ENCODE measurements around the gene LRRC34. TPM values are rescaled to one million over a fixed set of nuclear protein-coding genes. Genes with fewer than 3 reads are reported as not detected.

The LRRC34 gene
- total RNA-seq, 1 donor from 2014 or later = 5.1 TPM

GRCh38 chr3:169825316-169825715 lies 12.6 kb upstream of the LRRC34 start:
- Mint-ChIP-seq H3K36me3 (no peaks in the 10 kb centered on the region), H3K27me3 (ENCODE audit: low read depth) (no peaks in the 10 kb centered on the region), H3K9me3 (no peaks in the 10 kb centered on the region), H3K27ac (no peak overlapping the region), H3K4me1 (peaks cover 9% of the 10 kb centered on the region), H3K4me3 (no peak overlapping the region)
- TF ChIP-seq, protein P1, sequence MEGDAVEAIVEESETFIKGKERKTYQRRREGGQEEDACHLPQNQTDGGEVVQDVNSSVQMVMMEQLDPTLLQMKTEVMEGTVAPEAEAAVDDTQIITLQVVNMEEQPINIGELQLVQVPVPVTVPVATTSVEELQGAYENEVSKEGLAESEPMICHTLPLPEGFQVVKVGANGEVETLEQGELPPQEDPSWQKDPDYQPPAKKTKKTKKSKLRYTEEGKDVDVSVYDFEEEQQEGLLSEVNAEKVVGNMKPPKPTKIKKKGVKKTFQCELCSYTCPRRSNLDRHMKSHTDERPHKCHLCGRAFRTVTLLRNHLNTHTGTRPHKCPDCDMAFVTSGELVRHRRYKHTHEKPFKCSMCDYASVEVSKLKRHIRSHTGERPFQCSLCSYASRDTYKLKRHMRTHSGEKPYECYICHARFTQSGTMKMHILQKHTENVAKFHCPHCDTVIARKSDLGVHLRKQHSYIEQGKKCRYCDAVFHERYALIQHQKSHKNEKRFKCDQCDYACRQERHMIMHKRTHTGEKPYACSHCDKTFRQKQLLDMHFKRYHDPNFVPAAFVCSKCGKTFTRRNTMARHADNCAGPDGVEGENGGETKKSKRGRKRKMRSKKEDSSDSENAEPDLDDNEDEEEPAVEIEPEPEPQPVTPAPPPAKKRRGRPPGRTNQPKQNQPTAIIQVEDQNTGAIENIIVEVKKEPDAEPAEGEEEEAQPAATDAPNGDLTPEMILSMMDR (IDR thresholded peaks at IDR 0.05; ENCODE audit: unreplicated experiment) = no peak
- DNase-seq (ENCODE audit: low spot score in 2 of 2, unreplicated experiment in 2 of 2) = no peak

DNA sequence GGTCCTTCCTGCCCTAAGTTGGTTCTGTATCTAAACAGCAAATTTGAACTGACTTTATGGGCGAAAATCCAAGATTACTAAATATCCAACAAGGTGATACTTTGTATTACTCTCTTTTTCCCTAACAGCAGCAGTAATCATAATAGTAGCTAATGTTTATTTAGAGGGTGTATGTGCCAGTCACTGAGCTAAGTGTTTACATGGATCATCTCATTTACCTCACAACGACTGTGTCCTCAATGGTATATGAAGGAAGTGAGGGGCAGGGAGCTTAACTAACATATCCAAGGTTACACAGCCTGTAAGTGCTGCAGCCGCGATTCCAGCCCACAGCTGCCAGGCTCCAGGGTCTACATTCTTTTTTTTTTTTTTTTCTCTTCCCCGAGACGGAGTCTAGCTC lies 10.3 kb upstream of the LRRC34 start:
- H3K27me3 Mint-ChIP-seq (ENCODE audit: low read depth) = no peaks in the 10 kb centered on the region
- H3K4me1 Mint-ChIP-seq = peaks cover 30% of the 10 kb centered on the region
- H3K36me3 Mint-ChIP-seq = no peaks in the 10 kb centered on the region
- no peaks in the 10 kb centered on the region for H3K9me3 Mint-ChIP-seq
- no peak overlapping the region for H3K27ac Mint-ChIP-seq
- TF ChIP-seq, protein P1 (IDR thresholded peaks at IDR 0.05; ENCODE audit: unreplicated experiment) = no peak
- H3K4me3 Mint-ChIP-seq = no peak overlapping the region
- DNase-seq (ENCODE audit: low spot score in 2 of 2, unreplicated experiment in 2 of 2) = no peak

GRCh38 chr3:169822540-169822939 lies 9.8 kb upstream of the LRRC34 start:
- Mint-ChIP-seq H3K36me3 (no peaks in the 10 kb centered on the region), H3K4me1 (peaks cover 30% of the 10 kb centered on the region), H3K4me3 (no peak overlapping the region), H3K9me3 (no peaks in the 10 kb centered on the region), H3K27me3 (ENCODE audit: low read depth) (no peaks in the 10 kb centered on the region), H3K27ac (no peak overlapping the region)
- no peak for DNase-seq (ENCODE audit: low spot score in 2 of 2, unreplicated experiment in 2 of 2)
- TF ChIP-seq, protein P1 (IDR thresholded peaks at IDR 0.05; ENCODE audit: unreplicated experiment) = no peak

GRCh38 chr3:169822091-169822490 lies 9.4 kb upstream of the LRRC34 start:
- Mint-ChIP-seq H3K27me3 (ENCODE audit: low read depth) (no peaks in the 10 kb centered on the region), H3K9me3 (no peaks in the 10 kb centered on the region)
- no peak for DNase-seq (ENCODE audit: low spot score in 2 of 2, unreplicated experiment in 2 of 2)

GRCh38 chr3:169818316-169818715 lies 5.6 kb upstream of the LRRC34 start:
- peaks cover 18% of the 10 kb centered on the region for H3K9me3 Mint-ChIP-seq
- H3K27ac Mint-ChIP-seq = no peak overlapping the region
- peaks cover 10% of the 10 kb centered on the region for H3K36me3 Mint-ChIP-seq
- TF ChIP-seq, protein P1 (IDR thresholded peaks at IDR 0.05; ENCODE audit: unreplicated experiment) = no peak
- H3K4me3 Mint-ChIP-seq = no peak overlapping the region
- no peak for DNase-seq (ENCODE audit: low spot score in 2 of 2, unreplicated experiment in 2 of 2)
- H3K4me1 Mint-ChIP-seq = peaks cover 33% of the 10 kb centered on the region
- H3K27me3 Mint-ChIP-seq (ENCODE audit: low read depth) = no peaks in the 10 kb centered on the region

More at GRCh38 chr3:169822091-169822490, 9.4 kb upstream of the LRRC34 start:
- Mint-ChIP-seq H3K36me3 (no peaks in the 10 kb centered on the region), H3K4me3 (no peak overlapping the region), H3K27ac (no peak overlapping the region), H3K4me1 (peaks cover 30% of the 10 kb centered on the region)
- TF ChIP-seq, protein P1 (IDR thresholded peaks at IDR 0.05; ENCODE audit: unreplicated experiment) = no peak

- Mint-ChIP-seq H3K27me3 (ENCODE audit: low read depth) (no peaks in the 10 kb centered on the region), H3K9me3 (peaks cover 18% of the 10 kb centered on the region)
Measured at GRCh38 chr3:169815590-169816150, 3.0 kb upstream of the LRRC34 start.

More at GRCh38 chr3:169815590-169816150, 3.0 kb upstream of the LRRC34 start:
- H3K36me3 Mint-ChIP-seq = peaks cover 10% of the 10 kb centered on the region
- DNase-seq (ENCODE audit: low spot score in 2 of 2, unreplicated experiment in 2 of 2) = no peak
- TF ChIP-seq, protein P1 (IDR thresholded peaks at IDR 0.05; ENCODE audit: unreplicated experiment) = no peak
- no peak overlapping the region for H3K27ac Mint-ChIP-seq
- H3K4me3 Mint-ChIP-seq = no peak overlapping the region
- peaks cover 46% of the 10 kb centered on the region for H3K4me1 Mint-ChIP-seq

All from mesothelial cell of epicardium (in vitro differentiated cells).